GM19025 (cell line): Measurements from ENCODE around the gene GH1.
"Not testable (repeated sequence)": the region's sequence is repeated elsewhere in the genome, so short reads cannot be mapped to it uniquely, and the experiment has no call there.

Experiments
- ATAC-seq: cut with Tn5 transposase; IDR thresholded peaks from one replicate; pipeline ENCODE4 v1.9.1; 2021; ENCODE audit warnings: mild to moderate bottlenecking, low read depth, moderate library complexity; ENCODE audit not compliant: unreplicated experiment

Gene GH1

GRCh38 chr17:63901971-63902370 lies 16.7 kb downstream of the GH1 start:
- not testable (repeated sequence) for ATAC-seq

GRCh38 chr17:63898899-63899798 lies 19.5 kb downstream of the GH1 start:
- ATAC-seq, result not testable (repeated sequence)

- ATAC-seq, result not testable (repeated sequence)
These were observed 21.9 kb downstream of the GH1 start, which contains the start of gene CSH1 for GRCh38 chr17:63896524-63897354. CSH1 (minus strand) TSS chr17:63896574; CDS start chr17:63896511, 63 bp downstream.

GRCh38 chr17:63894821-63895220 lies 23.8 kb downstream of the GH1 start:
- not testable (repeated sequence) for ATAC-seq

- not testable (repeated sequence) for ATAC-seq
These were observed 24.6 kb downstream of the GH1 start for GRCh38 chr17:63894021-63894420.

- not testable (repeated sequence) for ATAC-seq
These were observed 26.2 kb downstream of the GH1 start for GRCh38 chr17:63892316-63893037.

- ATAC-seq, result not testable (repeated sequence)
These were observed 29.4 kb downstream of the GH1 start for GRCh38 chr17:63889026-63889848.

- ATAC-seq, result not testable (repeated sequence)
These were observed 33.5 kb downstream of the GH1 start for GRCh38 chr17:63885119-63885518.

GRCh38 chr17:63882626-63883126 lies 36.0 kb downstream of the GH1 start:
- ATAC-seq, result not testable (repeated sequence)

- no peak for ATAC-seq
These were observed 36.6 kb downstream of the GH1 start, which contains the start of gene GH2 for GRCh38 chr17:63881935-63882601. GH2 (minus strand) TSS chr17:63881944; CDS start chr17:63881801, 143 bp downstream.

- not testable (repeated sequence) for ATAC-seq
These were observed 37.3 kb downstream of the GH1 start for GRCh38 chr17:63881337-63881736.

GRCh38 chr17:63880706-63881105 lies 37.9 kb downstream of the GH1 start:
- ATAC-seq, result no peak

- ATAC-seq, result not testable (repeated sequence)
These were observed 40.2 kb downstream of the GH1 start for GRCh38 chr17:63878413-63878812.

- ATAC-seq, result not testable (repeated sequence)
These were observed 43.9 kb downstream of the GH1 start for GRCh38 chr17:63874693-63875092.

GRCh38 chr17:63874061-63874626 lies 44.5 kb downstream of the GH1 start:
- ATAC-seq, result not testable (repeated sequence)

GRCh38 chr17:63873577-63873976 lies 45.1 kb downstream of the GH1 start, which contains the start of gene CSH2:
CSH2 (minus strand) TSS chr17:63873677; CDS start chr17:63873614, 63 bp downstream.
- not testable (repeated sequence) for ATAC-seq

GRCh38 chr17:63871646-63872365 lies 46.8 kb downstream of the GH1 start:
- not testable (repeated sequence) for ATAC-seq

GRCh38 chr17:63870292-63870665 lies 48.4 kb downstream of the GH1 start:
- ATAC-seq, result not testable (repeated sequence)
